GM19397 (cell line): ENCODE data around the gene CHPF2.
A peak's percentile ranks its signal among the peaks of the same experiment; 100 is the strongest.

Source experiments
- ATAC-seq: cut with Tn5 transposase; IDR thresholded peaks from one replicate; pipeline ENCODE4 v1.9.1; 2021; ENCODE audit warnings: mild to moderate bottlenecking, moderate library complexity; ENCODE audit not compliant: unreplicated experiment

CHPF2 gene

DNA sequence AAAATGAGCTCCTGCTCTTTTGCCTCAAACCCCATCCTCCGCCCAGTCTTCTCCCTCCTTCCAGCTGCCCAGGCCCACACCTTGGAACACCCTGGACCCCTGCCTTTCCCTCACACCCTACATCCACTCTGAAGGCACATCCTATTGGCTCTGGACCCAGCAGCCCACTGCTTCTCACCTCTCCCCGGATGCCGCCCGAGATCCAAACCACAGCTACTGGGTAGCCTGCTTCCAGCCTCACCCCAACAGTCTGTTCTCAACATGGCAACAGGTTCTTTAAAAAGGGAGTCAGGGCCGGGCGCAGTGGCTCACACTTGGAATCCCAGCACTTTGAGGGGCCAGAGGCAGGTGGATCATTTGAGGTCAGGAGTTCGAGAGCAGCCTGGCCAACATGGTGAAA lies 25.7 kb downstream of the CHPF2 start:
- ATAC-seq, result no peak

DNA sequence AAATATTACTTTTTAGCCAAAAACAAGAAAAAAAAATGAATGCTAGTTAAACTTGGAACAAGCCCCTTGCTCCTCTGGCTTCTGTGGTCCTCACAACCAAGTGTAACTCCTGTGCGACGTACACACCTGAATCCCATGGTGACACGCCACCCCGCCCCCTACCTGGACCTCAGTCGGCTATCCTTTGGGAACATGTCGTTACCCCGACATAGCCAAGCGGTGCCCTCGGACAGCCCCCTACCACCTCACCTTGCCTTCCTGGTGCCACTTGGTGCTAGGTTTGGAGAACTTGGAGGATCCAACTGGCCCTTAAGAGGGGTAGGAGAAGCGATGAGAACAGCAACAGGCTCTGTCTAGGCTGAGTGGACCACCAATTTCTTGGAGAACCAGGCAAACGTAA lies 28.2 kb downstream of the CHPF2 start:
- no peak for ATAC-seq

DNA sequence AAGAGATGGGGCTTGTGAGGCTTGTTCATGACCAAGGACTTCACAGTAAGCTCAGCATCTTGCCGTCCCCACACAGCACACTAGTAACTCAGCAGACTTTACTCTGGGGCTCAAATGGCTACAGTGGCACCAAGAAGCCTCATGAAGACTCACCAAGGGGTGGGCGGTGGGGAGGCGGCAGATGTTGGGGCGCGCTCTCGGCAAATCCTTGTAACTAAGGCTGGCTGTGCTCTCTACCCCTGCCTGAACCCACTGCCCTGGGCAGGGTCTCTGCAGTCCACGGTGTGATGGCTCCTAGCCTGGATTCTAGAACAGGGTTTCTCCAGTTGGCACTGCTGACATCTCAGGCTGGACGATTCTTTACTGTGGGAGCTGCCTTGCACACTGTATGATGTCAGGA lies 28.6 kb downstream of the CHPF2 start:
- no peak for ATAC-seq

- no peak for ATAC-seq
Measured at GRCh38 chr7:151261529-151261928, 29.2 kb downstream of the CHPF2 start.

- no peak for ATAC-seq
Measured at GRCh38 chr7:151264615-151265014, 32.3 kb downstream of the CHPF2 start.

DNA sequence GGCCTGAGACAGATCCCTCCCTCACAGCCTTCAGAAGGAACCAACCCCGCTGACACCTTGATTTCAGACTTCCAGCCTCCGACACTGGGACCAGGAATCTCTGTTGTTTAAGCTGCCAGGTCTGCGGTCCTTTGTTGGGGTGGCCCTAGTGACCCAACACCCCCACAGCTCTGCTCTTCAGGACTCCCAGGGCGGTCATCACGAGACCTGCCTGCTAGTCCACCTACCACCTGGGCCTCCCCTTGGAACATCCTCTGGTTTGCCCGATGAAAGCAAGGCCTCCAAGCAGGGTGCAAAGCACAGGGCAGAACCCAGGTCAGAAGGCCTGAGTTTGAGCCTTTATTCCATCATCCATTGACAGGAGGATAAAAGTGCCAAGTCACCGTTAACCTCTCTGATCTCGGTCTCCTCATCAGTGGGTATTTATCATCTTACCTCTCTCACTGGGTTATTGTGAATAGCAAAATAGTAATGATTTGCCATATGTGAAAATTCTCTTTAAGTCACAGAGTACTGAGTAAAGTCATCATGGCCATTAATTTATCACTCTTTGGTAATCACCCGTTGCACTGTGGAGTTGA lies 33.2 kb downstream of the CHPF2 start:
- ATAC-seq, result no peak

DNA sequence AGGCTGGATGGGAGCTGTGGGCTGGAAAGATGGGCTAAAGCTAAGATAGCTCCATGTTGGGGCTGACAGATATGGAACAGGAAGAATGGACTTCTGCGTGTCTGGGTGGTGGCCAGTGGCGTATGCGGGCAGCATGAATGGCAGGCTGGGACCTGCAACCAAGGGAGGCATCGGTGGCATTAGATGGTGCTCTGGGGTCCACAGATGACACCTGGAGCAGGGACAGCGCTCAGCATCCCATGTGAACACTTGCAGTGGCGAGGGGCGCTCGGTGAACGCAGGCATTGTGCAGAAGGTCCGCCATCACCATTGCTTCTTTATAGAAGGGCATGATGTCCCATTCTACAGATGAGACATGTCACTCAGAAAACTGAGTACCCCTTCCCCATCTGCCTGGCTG lies 37.2 kb downstream of the CHPF2 start:
- no peak for ATAC-seq

- ATAC-seq, result no peak
Measured at GRCh38 chr7:151271699-151272355, 39.5 kb downstream of the CHPF2 start.

DNA sequence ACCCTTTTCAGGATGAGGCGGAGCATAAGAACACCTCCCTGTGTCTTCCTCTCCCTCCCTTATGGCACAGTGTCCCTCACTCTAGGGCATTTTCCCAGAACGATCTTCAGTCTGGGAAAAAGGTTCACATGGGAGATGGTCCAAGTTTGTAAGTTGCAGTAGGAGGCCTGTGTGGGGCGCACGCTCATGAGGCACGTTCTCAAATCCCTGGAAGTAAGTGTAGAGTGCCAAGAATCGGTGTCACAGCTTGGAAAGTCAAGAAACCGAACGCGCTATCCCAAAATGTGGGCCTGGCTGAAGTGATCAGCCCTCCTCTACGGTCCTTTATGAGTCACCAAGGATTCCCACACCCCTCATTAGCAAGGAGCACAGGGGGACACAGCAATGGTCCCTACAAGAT lies 40.1 kb downstream of the CHPF2 start:
- no peak for ATAC-seq

DNA sequence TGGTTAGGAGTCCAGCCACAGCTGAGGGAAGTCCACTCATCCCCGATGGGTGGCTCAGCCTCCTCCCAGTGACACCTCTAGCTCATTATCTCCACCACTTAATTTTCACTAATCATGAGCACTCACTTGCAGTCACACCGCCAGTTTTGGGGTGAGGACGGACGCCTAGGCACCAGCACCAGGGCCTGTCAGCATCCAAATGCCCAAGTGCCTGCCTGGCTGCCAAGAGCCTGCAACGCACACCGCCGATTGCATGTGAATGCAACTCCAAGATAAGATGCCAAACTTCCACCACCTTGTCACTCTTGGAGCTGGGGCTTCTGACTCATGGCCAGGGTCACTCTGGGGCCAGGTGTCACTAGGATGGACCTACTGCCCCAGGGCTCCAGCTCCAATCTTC lies 40.6 kb downstream of the CHPF2 start:
- no peak for ATAC-seq

- ATAC-seq, result no peak
Measured at GRCh38 chr7:151273651-151274390, 41.5 kb downstream of the CHPF2 start.

DNA sequence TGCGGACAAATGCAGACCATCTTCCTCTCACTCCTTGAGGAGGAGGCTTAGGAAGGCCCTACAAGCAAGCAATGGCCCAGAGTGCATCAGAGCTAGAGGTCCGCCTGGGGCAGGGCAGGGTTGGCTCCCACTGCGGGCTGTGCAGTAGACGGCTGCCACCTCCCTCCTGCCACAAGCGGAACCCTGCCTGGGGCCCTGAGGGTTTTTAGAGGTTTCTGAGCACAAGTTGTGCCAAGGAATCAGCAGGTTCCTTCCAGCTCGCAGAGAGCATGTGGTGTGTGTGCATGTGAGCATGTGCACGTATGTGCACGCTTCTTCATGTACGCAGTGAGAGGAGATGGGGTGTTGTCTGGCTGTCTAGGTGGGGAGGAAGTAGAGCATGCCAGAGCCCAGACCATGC lies 42.1 kb downstream of the CHPF2 start:
- no peak for ATAC-seq

GRCh38 chr7:151274936-151275812 lies 42.9 kb downstream of the CHPF2 start:
- ATAC-seq, result no peak

- no peak for ATAC-seq
Measured at GRCh38 chr7:151275813-151276577, 43.7 kb downstream of the CHPF2 start.

GRCh38 chr7:151276666-151277590 lies 44.6 kb downstream of the CHPF2 start:
- ATAC-seq, result peak; percentile 74

DNA sequence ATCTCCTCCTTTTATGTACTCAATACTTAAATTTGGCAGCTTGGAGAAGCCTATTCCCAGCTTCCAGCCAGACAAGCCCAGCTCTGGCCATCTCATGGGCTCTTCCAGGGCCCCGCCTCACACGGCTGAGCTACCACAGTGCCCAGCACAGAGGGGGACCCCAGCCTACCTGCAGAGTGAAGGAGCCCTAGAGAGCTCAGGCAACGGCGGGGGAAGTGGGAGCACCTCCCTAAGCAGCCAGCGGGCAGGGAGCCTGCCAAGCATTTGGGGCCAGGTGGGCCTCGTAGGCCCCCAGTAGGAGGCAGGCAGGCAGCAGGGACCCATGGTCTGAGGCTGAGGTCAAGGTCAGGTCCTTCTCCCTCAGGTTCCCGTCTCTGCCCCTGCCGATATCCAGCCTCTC lies 45.3 kb downstream of the CHPF2 start:
- ATAC-seq, result no peak

- no peak for ATAC-seq
Measured at GRCh38 chr7:151278949-151279348, 46.7 kb downstream of the CHPF2 start.

- ATAC-seq, result no peak
Measured at GRCh38 chr7:151279868-151280267, 47.6 kb downstream of the CHPF2 start.

GRCh38 chr7:151280388-151281019 lies 48.2 kb downstream of the CHPF2 start:
- ATAC-seq, result no peak
